Common myeloid progenitor, CD34-positive (primary cell): ENCODE data around the gene ZNF397.
"Not testable (repeated sequence)": the region's sequence is repeated elsewhere in the genome, so short reads cannot be mapped to it uniquely, and the experiment has no call there.

ENCODE experiments used
- CTCF ChIA-PET: fragments of 350-600 bp; sonication (Branson Sonifier 250); formaldehyde crosslinking; loops from one replicate; lab custom pipeline; 2021; ENCODE audit warnings: antibody characterized with exemption; lab: Charles Lee
- POLR2A ChIA-PET: fragments of 350-600 bp; sonication (Branson Sonifier 250); formaldehyde crosslinking; loops from one replicate; lab custom pipeline; 2021; ENCODE audit warnings: antibody characterized with exemption; lab: Charles Lee
- DNase-seq, 3 donors: peaks; one replicate each; pipeline versions ENCODE4 v3.0.0 to v3.0.0-alpha.2; 2013
- H3K27ac ChIP-seq, 2 experiments: 1 replicate in 1 of 2; 2 replicates in 1 of 2; pipeline ENCODE4 v1.7.0; 2013; ENCODE audit warnings: inconsistent platforms in 2 of 2, low read length in 2 of 2, mild to moderate bottlenecking in 2 of 2, low read depth in 1 of 2, moderate library complexity in 1 of 2; ENCODE audit not compliant: severe bottlenecking in 2 of 2, insufficient read depth in 1 of 2, poor library complexity in 1 of 2
- H3K27me3 ChIP-seq, 5 experiments: replicated peaks in 2 of 5; 1 replicate in 3 of 5; 2 replicates in 2 of 5; pipeline versions ENCODE4 v1.6.1 to v1.7.0; 2013; ENCODE audit warnings: low read length in 4 of 5, mild to moderate bottlenecking in 2 of 5, moderate library complexity in 2 of 5, inconsistent platforms in 1 of 5; ENCODE audit not compliant: insufficient read depth in 5 of 5, control insufficient read depth in 4 of 5
- H3K36me3 ChIP-seq, 4 experiments: 1 replicate in 2 of 4; 2 replicates in 2 of 4; pipeline versions ENCODE4 v1.6.1 to v1.7.0; 2013; ENCODE audit warnings: low read length in 3 of 4, control low read depth in 1 of 4, mild to moderate bottlenecking in 1 of 4; ENCODE audit not compliant: control insufficient read depth in 4 of 4, insufficient read depth in 4 of 4
- H3K4me1 ChIP-seq, 4 experiments: 1 replicate in 3 of 4; 2 replicates in 1 of 4; pipeline versions ENCODE4 v1.6.1 to v1.7.1; 2013; ENCODE audit warnings: low read length in 3 of 4, mild to moderate bottlenecking in 3 of 4, control low read depth in 1 of 4, inconsistent platforms in 1 of 4, moderate library complexity in 1 of 4; ENCODE audit not compliant: control insufficient read depth in 4 of 4, insufficient read depth in 4 of 4; ENCODE audit errors: control extremely low read depth in 1 of 4
- H3K4me3 ChIP-seq, 7 experiments: 1 replicate in 4 of 7; 2 replicates in 3 of 7; pipeline versions ENCODE4 v1.5.1 to v1.7.0; 2013; ENCODE audit warnings: mild to moderate bottlenecking in 7 of 7, low read length in 6 of 7, moderate library complexity in 6 of 7, inconsistent platforms in 2 of 7, low read depth in 2 of 7, control low read depth in 1 of 7; ENCODE audit not compliant: insufficient read depth in 4 of 7, control insufficient read depth in 1 of 7; ENCODE audit errors: extremely low read depth in 1 of 7
- H3K9me3 ChIP-seq, 5 experiments: 1 replicate in 4 of 5; 2 replicates in 1 of 5; pipeline versions ENCODE4 v1.6.1 to v1.7.1; 2013; ENCODE audit warnings: low read length in 4 of 5, mild to moderate bottlenecking in 2 of 5, inconsistent platforms in 1 of 5, low read depth in 1 of 5, moderate library complexity in 1 of 5; ENCODE audit not compliant: control insufficient read depth in 4 of 5, insufficient read depth in 2 of 5; ENCODE audit errors: control extremely low read depth in 1 of 5
- WGBS: methylation state at CpG from one replicate; pipeline ENCODE4 v1.1.5; 2013; ENCODE audit not compliant: insufficient coverage; 5-methylcytosine and 5-hydroxymethylcytosine counted together

The ZNF397 gene

DNA sequence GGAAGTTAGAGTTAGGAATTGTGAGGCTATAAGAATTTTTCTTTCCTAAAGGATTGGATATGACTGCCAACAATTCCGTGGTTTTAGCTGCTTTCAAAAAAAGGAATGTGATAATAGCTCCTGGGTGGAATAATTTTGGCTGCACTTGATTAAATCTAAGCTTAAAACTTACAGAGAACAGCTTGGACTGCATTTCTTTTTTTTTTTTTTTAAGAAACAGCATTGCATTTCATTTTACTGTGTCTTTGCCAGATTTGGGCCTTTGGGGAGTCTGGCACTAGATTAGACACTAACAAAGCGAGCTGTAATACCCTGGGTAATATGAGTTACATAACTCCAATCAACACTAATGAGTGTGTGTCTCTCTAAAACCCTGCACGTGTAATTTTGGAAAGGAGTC, 37.8 kb upstream of the ZNF397 start:
- H3K4me3 ChIP-seq = no peak overlapping the region
- no peak overlapping the region for H3K27ac ChIP-seq
- no CpG with 5 or more reads among the region's 3 CpGs for WGBS
- peaks cover 0 to 9% (median 0%) of the 10 kb centered on the region in 5 experiments for H3K9me3 ChIP-seq
- no peak for DNase-seq
- H3K4me1 ChIP-seq = no peaks in the 10 kb centered on the region
- CTCF ChIA-PET = interaction anchor here (0.9 to 2.7 kb wide), 3 partner anchors 11 to 19 kb away, joined by 3 to 7 read pairs (median 3); no protein-coding TSS in a partner anchor
- no peaks in the 10 kb centered on the region for H3K27me3 ChIP-seq
- no peaks in the 10 kb centered on the region for H3K36me3 ChIP-seq
- POLR2A ChIA-PET = interaction anchor here (0.6 kb wide), 1 partner anchor 277 kb away, joined by 4 read pairs; no protein-coding TSS in a partner anchor

DNA sequence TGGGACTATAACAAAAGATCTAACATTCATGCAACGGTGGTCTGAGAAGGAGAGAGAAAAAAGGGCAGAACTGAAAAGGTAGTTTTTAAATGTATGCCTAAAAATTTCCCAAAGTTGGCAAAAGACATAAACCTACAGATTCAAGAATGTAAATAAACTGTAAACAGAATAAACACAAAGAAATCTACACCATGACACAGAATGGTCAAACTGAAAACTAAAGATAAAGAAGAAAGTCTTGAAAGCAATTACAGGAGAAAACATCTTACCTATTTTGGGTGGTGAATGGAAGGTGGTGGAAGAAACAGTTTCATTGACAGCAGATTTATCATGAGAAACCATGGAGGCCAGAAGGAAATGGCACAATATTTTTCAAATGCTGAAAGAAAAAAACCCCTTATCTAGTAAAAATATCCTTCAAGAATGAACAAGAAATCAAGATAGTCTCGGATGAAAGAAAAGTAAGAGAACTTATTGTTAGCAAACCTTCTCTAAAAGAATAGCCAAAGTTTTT, 35.6 kb upstream of the ZNF397 start:
- H3K4me3 ChIP-seq = no peak overlapping the region
- no CpG with 5 or more reads among the region's 2 CpGs for WGBS

DNA sequence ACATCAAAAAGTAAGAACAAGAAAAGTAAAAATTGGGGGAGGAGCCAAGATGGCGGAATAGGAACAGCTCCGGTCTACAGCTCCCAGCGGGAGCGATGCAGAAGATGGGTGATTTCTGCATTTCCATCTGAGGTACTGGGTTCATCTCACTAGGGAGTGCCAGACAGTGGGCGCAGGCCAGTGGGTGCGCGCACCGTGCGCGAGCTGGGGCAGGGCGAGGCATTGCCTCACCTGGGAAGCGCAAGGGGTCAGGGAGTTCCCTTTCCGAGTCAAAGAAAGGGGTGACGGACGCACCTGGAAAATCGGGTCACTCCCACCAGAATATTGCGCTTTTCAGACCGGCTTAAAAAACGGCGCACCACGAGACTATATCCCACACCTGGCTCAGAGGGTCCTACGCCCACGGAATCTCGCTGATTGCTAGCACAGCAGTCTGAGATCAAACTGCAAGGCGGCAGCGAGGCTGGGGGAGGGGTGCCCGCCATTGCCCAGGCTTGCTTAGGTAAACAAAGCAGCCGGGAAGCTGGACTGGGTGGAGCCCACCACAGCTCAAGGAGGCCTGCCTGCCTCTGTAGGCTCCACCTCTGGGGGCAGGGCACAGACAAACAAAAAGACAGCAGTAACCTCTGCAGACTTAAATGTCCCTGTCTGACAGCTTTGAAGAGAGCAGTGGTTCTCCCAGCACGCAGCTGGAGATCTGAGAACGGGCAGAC, 34.9 kb upstream of the ZNF397 start:
- H3K4me3 ChIP-seq, H3K4me1 ChIP-seq, H3K27ac ChIP-seq, H3K9me3 ChIP-seq, CTCF ChIA-PET, DNase-seq, POLR2A ChIA-PET, H3K27me3 ChIP-seq, H3K36me3 ChIP-seq: not testable (repeated sequence)
- WGBS = 100% methylated on average over 4 of the region's 30 CpGs

More for the DNA sequence above, 35.6 kb upstream of the ZNF397 start:
- H3K27me3 ChIP-seq = no peaks in the 10 kb centered on the region
- no peak overlapping the region for H3K27ac ChIP-seq
- peak in 1 of 3 donors; percentile 13 for DNase-seq
- peaks cover 0 to 9% (median 0%) of the 10 kb centered on the region in 5 experiments for H3K9me3 ChIP-seq
- ChIA-PET POLR2A (no interaction called here), CTCF (no interaction called here)
- no peaks in the 10 kb centered on the region for H3K4me1 ChIP-seq
- no peaks in the 10 kb centered on the region for H3K36me3 ChIP-seq

DNA sequence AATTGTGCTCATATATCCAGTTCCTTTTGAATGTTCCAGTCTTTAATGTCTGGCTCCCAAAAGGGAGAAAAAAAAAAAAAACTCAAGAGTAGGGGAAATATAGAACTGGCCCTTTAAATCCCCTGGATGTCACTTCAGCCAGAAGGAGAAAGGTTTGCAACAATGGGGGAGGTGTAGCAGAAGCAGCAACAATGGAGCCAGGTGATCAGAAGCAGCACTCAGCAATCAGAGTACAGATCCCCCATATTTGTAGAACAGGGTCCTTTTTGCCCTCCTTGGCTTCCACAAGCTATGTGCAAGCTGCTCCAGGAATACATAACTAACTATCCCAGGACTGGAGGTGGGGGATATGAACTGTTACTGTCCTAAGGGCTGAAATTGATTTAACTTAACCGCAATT, 25.8 kb upstream of the ZNF397 start:
- no peaks in the 10 kb centered on the region for H3K27me3 ChIP-seq
- DNase-seq = no peak
- H3K9me3 ChIP-seq = peaks cover 0 to 1% (median 0%) of the 10 kb centered on the region in 5 experiments
- H3K27ac ChIP-seq = no peak overlapping the region
- H3K36me3 ChIP-seq = no peaks in the 10 kb centered on the region
- no CpG with 5 or more reads among the region's 1 CpG for WGBS
- no peaks in the 10 kb centered on the region for H3K4me1 ChIP-seq
- H3K4me3 ChIP-seq = no peak overlapping the region
- POLR2A ChIA-PET = interaction anchor here (0.7 kb wide), 1 partner anchor 17 kb away, joined by 4 read pairs; no protein-coding TSS in a partner anchor
- CTCF ChIA-PET = no interaction called here

DNA sequence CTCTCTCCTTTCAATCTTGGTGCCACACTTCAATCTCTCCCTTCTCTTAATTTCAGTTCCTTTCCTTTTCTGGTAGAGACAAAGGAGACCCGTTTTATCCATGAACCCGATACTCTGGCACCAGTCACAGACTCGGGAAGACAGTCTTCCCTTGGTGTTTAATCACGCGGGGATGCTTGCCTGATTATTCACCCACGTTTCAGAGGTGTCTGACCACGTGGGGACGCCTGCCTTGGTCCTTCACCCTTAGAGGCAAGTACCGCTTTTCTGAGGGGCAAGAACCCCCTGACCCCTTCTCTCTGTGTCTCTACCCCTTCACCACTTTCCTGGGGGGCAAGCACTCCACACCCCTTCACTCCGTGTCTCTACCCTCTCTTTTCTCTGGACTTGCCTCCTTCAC, 24.2 kb upstream of the ZNF397 start:
- H3K27me3 ChIP-seq, H3K4me1 ChIP-seq, H3K27ac ChIP-seq, POLR2A ChIA-PET, H3K36me3 ChIP-seq, CTCF ChIA-PET, H3K4me3 ChIP-seq, H3K9me3 ChIP-seq, DNase-seq: not testable (repeated sequence)
- 95% methylated on average over 9 of the region's 10 CpGs for WGBS

DNA sequence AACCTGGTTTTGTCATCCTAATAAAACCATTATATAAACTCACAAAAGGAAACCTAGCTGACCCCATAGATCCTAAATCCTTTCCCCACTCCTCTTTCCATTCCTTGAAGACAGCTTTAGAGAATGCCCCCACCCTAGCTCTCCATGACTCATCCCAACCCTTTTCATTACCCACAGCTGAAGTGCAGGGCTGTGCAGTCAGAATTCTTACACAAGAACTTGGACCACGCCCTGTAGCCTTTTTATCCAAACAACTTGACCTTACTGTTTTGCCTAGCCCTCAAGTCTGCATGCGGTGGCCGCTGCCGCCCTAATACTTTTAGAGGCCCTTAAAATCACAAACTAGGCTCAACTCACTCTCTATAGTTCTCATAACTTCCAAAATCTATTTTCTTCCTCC, 21.5 kb upstream of the ZNF397 start:
- H3K4me3 ChIP-seq, CTCF ChIA-PET, H3K36me3 ChIP-seq, POLR2A ChIA-PET, H3K4me1 ChIP-seq, DNase-seq, H3K27me3 ChIP-seq, H3K9me3 ChIP-seq, H3K27ac ChIP-seq: not testable (repeated sequence)
- 100% methylated on average over 4 of the region's 4 CpGs for WGBS

DNA sequence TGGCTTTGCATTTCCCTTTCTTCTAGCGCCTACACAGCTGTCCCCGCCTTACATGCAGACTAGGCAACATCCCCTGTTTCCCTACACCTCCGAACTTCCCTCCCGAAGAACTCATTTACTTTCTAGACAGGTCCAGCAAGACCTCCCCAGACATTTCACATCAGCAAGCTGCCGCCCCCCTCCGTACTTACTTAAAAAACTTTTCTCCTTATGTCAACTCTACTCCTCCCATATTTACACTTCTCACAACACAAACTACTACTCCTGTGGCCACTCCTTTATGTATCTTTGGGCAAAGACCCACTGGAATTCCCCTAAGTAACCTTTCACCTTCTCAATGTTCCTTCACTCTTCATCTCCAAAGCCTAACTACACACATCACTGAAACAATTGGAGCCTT, 20.4 kb upstream of the ZNF397 start:
- no peak overlapping the region for H3K4me3 ChIP-seq
- no peak overlapping the region for H3K27ac ChIP-seq
- H3K36me3 ChIP-seq = no peaks in the 10 kb centered on the region
- no peaks in the 10 kb centered on the region for H3K9me3 ChIP-seq
- no peak for DNase-seq
- 100% methylated on average over 6 of the region's 6 CpGs for WGBS
- ChIA-PET POLR2A (no interaction called here), CTCF (no interaction called here)
- no peaks in the 10 kb centered on the region for H3K4me1 ChIP-seq
- H3K27me3 ChIP-seq = no peaks in the 10 kb centered on the region
